HG03066 (cell line): Measurements from ENCODE around the gene NDUFAB1.
"Not testable (repeated sequence)": the region's sequence is repeated elsewhere in the genome, so short reads cannot be mapped to it uniquely, and the experiment has no call there.

Source experiments
- ATAC-seq: cut with Tn5 transposase; IDR thresholded peaks from one replicate; pipeline ENCODE4 v1.9.1; 2021; ENCODE audit warnings: low read depth; ENCODE audit not compliant: unreplicated experiment

The NDUFAB1 gene

GRCh38 chr16:23584186-23585076 is 11.7 kb downstream of the NDUFAB1 start:
- ATAC-seq = no peak

DNA sequence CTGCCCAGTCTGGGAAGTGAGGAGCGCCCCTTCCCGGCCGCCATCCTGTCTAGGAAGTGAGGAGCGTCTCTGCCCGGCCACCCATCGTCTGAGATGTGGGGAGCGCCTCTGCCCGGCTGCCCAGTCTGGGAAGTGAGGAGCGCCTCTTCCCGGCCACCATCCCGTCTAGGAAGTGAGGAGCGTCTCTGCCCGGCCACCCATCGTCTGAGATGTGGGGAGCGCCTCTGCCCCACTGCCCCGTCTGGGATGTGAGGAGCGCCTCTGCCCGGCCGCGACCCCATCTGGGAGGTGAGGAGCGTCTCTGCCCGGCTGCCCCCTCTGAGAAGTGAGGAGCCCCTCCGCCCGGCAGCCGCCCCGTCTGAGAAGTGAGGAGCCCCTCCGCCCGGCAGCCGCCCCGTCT is 12.8 kb downstream of the NDUFAB1 start:
- not testable (repeated sequence) for ATAC-seq

DNA sequence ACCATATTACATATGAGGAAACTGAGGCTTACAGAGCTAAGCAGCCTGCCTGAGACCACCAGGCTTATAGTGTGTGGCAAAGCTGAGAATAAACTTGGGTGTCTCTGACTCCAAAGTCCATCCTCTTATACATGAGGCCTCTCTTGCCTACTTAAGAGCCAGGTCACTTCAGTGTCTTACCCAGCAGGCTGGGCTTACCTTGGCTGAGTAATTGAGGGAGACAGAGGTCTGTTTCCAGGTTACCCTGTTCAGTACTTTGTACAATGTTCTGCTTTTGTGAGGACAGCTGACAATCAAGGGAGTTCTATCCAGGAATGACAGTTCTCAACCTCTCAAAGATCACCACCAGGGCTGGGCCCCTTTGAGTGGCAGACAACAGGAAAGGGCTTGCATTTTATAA is 14.4 kb downstream of the NDUFAB1 start:
- ATAC-seq = no peak

- ATAC-seq = no peak
Observed at GRCh38 chr16:23580391-23580790, 15.7 kb downstream of the NDUFAB1 start.

DNA sequence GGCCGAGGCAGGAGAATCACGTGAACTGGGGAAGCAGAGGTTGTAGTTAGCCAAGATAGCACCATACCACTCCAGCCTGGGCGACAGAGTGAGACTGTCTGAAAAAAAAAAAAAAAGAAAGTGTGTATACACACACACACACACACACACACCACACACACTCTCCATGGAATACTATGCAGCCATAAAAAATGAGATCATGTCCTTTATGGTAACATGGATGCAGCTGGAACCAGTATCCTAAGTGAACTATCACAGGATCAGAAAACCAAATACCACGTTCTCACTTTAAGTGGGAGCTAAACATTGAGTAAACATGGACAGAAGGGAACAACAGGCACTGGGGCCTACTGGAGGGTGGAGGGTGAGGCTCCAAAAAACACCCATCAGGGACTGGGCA is 16.7 kb downstream of the NDUFAB1 start:
- ATAC-seq = no peak

GRCh38 chr16:23578101-23578830 is 17.9 kb downstream of the NDUFAB1 start:
- no peak for ATAC-seq

- no peak for ATAC-seq
Observed at GRCh38 chr16:23577493-23577892, 18.6 kb downstream of the NDUFAB1 start.

DNA sequence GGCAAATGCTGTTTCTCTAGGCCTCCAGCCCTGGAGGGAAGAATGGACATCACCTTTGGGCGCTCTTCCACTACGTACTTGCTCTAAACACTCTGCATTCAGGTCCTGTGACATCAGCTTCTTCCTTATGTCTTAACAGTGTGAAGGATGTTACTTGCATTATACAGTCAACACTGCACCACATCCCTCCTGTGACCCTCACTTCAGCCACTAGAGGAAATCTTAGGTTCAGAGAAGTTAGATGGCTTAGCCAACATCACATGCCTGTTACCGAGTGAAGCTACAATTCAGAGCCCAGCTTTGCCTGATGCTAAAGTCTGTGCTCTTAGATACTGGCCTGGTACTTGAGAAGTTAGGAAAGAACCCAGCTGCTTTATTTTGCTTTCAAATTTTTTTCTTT is 20.3 kb downstream of the NDUFAB1 start:
- no peak for ATAC-seq

DNA sequence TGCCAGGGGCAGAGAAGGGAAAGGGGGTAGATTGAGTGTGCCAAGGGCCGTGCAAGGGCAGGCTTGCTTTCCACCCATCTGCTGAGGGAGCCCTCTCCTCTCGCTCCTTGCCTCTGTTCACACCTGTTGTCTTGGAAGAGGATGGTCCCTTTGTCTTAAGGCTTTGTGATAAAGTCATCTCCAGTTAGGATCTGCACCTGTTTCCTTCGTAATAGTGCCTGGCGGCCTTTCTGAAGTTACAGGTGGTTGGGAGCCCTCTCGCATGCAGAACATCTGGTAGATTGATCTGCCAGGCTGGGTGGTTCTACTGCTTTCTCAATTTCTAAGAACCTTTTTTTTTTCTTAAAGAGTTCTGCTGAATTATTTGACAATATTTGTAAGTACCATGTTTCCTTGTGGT is 22.3 kb downstream of the NDUFAB1 start:
- ATAC-seq = no peak

GRCh38 chr16:23572394-23572793 is 23.7 kb downstream of the NDUFAB1 start:
- no peak for ATAC-seq

GRCh38 chr16:23571895-23572294 is 24.2 kb downstream of the NDUFAB1 start:
- ATAC-seq = no peak

DNA sequence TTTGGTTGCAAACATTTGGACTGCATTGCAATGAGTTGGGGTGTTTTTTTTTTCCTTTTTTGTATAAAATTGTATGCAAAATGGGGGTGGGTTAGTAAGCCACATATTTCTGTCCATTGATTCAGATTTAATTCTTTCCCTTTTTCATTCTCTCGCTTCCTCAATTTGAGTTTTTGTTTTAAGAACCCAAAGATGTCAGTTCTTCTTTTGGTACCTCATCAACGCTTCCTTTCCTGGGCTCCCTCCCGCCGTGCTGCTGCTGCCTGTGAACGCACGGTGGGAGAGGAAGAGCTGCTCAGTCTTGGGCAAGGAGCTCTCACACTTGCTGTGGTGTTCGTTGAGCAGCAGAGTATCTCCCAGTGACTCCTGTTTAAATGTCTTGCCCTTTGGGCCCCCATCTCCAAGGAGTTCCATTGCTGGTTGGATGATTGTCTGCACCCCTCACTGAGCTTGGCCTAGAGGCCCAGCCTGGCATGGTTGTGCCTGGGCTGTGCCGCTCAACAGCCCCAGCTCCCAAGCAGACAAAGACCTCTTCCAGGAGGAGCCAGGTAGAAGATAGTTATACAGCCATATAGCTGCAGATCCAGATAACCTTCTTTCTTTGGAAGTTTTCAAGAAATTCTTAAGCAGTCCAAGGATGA is 25.0 kb downstream of the NDUFAB1 start:
- ATAC-seq = no peak

GRCh38 chr16:23567602-23568001 is 28.5 kb downstream of the NDUFAB1 start:
- ATAC-seq = no peak

- ATAC-seq = no peak
Observed at GRCh38 chr16:23566724-23567123, 29.4 kb downstream of the NDUFAB1 start.

DNA sequence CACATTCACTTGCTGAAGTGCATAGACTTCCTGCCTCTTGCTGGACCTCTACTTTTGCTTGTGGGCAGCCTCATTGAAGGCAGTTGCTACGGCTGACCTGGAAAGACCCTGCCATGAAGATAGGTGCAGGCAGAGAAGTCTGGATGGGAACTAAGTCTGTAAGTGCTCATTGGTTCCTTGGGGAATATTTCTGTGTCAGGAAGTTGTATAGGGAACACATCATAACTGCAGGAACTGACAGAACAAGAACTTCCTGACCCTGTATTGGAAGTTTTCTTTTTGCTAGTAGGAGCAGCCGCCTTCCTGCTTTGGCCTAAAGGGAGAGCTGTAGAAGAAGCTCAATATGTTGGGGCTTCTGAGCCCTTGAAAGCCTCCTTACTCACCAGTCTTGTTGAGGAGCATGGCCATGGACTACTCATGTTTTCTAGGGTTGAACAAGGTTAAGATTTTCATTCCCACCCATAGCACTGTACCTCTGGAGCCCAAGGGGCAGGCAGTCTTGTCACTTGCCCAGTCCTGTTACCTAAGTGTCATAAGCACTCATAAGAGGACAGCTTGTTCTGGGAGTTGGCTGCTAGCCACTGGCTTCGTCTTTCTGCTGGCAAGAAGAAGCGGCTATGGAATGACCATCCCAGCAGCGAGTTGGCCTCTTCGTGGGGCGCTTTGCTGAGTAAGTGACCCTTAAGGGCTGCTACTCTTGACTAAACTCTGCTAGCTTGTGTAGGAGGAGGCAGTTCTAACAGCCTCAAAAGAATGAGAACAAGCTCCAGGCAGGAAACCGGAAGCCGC is 31.3 kb downstream of the NDUFAB1 start:
- ATAC-seq = no peak

- ATAC-seq = no peak
Observed at GRCh38 chr16:23563186-23563585, 32.9 kb downstream of the NDUFAB1 start.

DNA sequence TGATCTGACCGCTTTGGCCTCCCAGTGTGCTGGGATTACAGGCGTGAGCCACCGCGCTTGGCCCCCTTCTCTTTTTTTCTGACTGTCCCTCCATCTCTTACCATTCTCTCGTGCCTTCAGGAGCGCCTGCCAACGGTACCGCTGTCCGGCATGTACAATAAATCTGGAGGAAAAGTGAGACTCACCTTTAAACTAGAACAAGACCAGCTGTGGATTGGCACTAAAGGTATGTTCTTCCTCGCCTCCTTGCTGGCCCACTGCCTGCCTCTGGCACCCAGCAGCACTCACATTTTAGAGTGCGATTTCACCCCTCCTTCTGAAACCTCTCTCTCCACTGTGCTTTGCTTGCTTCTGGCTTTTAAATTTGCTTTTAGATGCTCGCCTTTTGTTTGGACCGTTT is 33.6 kb downstream of the NDUFAB1 start:
- ATAC-seq = no peak

DNA sequence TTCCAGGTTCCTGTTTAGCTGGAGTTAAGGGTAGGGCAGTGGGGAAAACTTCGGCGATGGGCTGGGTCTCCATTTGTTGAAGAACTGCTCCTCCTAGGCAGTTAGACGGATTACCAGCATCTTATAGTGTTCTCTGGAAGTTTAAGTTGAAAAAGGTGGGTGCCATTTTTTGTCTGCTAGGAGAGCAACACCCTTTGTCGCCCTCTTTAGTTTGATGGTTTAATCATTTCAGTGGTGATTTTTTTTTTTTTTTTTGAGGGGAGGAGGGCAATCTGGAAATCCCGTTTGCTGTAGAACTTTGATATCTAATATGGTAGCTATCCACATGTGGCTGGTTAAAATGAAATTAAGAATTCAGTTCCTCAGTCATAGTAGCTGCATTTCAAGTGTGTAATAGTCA is 34.5 kb downstream of the NDUFAB1 start:
- no peak for ATAC-seq

DNA sequence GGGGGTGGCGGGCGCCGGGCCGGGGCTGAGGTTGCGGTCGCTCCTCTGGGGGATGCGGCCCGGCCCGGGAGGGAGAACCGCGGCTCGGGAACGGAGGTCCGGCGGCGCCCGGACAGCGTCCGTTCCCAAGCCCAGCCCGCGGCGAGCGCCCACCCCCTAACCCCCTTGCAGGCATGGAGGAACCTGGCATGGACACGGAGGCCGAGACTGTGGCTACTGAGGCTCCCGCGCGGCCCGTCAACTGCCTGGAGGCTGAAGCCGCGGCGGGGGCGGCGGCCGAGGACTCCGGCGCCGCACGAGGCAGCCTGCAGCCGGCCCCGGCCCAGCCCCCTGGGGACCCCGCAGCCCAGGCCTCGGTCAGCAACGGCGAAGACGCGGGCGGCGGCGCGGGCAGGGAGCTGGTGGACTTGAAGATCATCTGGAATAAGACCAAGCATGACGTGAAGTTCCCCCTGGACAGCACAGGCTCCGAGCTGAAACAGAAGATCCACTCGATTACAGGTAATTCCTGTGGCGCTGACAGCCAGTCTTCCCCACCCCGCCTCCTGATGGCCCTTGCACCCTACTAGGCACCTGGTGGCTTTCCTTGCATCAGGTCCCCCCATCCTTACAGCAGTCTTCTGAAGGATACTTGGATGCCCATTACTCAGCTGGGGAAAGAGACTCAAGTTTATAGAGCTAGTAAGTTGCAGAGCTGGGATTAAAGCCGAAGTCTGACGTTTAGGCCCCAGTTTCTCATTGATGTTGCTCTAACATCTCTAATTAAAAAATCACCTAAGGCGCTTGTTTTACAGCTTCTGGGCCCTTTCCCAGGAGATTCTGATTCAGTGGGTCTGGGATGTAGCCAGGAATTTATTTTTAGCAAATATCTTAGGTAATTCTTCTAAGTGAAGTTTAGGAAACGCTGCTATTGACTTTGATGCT is 38.1 kb downstream of the NDUFAB1 start:
- ATAC-seq = no peak
